Measurements from ENCODE around the gene ACRBP.

GRCh38 chr12:6672143-6672542 is 24.9 kb upstream of the ACRBP start:
- TF ChIP-seq EZH2 (IDR thresholded peaks at IDR 0.05; ENCODE audit: low read depth) (no peak), CTCF (conservative IDR thresholded peaks at IDR 0.05) (no peak)

All from PC-9 (cell line).